ENCODE results near the gene KCNJ9. TPM values are rescaled to one million over a fixed set of nuclear protein-coding genes. Genes with fewer than 3 reads are reported as not detected.

The KCNJ9 gene
- polyA plus RNA-seq, 3 donors: not detected

- H3K9me3 Mint-ChIP-seq: peaks cover 0 to under 1% (median 0%) of the 10 kb centered on the region in 7 donors
- H3K4me3 Mint-ChIP-seq: no peak overlapping the region
- no peaks in the 10 kb centered on the region for H3K79me2 ChIP-seq (ENCODE audit: insufficient read depth, low read length)
Measured at GRCh38 chr1:160090760-160091159, 9.4 kb downstream of the KCNJ9 start.

DNA sequence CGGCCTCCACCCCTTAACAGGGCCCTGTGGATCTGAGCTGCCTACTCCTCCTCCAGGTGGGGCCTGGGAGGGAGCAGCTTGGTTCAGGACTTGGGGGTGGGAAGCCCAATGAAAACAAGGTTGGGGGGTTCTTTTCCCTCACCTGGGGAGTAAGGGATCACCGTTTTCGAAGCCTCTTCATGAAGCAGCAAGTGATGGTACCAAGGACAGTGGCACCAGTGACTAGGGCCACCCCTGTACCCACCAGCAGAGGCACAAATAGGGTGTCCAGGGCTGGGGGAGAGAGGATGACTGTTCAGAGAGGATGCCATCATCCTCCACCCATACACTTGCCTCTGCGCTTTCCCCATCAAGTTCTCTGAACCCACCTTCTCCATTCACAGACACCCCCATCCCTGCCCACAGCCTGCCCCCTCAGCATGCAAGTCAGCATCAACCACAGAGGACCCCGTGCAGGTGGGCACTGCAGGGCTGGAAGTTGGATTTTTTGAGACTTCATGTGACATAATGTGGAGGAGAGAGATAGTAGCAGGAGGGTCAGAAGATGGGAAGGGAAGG, 10.4 kb downstream of the KCNJ9 start:
- Mint-ChIP-seq H3K27me3 (ENCODE audit: low read depth in 3 of 3) (peaks cover 1 to 6% (median 1%) of the 10 kb centered on the region in 3 donors), H3K4me1 (peaks cover 9% of the 10 kb centered on the region), H3K9me3 (no peaks in the 10 kb centered on the region), H3K4me3 (no peak overlapping the region), H3K27ac (no peak overlapping the region), H3K36me3 (peaks cover 25 to 31% of the 10 kb centered on the region in 2 donors)
- no peaks in the 10 kb centered on the region for H3K27me3 ChIP-seq (ENCODE audit: control insufficient read depth in 2 of 2, insufficient read depth in 2 of 2, low read length in 2 of 2)
- peaks cover 8 to 12% of the 10 kb centered on the region in 2 donors for H3K4me1 ChIP-seq (ENCODE audit: control insufficient read depth in 1 of 2, insufficient read depth in 2 of 2, low read length in 2 of 2)
- H3K4me3 ChIP-seq (replicated peaks in 1 of 3; ENCODE audit: low read depth in 2 of 3, low read length in 3 of 3): no peak overlapping the region
- no peak for DNase-seq
- no peak overlapping the region for H3K4me2 ChIP-seq (replicated peaks; ENCODE audit: extremely low read depth, low read length, poor library complexity, severe bottlenecking)
- peaks cover 14 to 50% of the 10 kb centered on the region in 2 donors for H3K36me3 ChIP-seq (replicated peaks in 1 of 2; ENCODE audit: control insufficient read depth in 1 of 2, insufficient read depth in 2 of 2, low read length in 2 of 2)
- H3K9ac ChIP-seq (ENCODE audit: insufficient read depth, low read length, poor library complexity, severe bottlenecking): no peak overlapping the region
- TF ChIP-seq, protein P1, sequence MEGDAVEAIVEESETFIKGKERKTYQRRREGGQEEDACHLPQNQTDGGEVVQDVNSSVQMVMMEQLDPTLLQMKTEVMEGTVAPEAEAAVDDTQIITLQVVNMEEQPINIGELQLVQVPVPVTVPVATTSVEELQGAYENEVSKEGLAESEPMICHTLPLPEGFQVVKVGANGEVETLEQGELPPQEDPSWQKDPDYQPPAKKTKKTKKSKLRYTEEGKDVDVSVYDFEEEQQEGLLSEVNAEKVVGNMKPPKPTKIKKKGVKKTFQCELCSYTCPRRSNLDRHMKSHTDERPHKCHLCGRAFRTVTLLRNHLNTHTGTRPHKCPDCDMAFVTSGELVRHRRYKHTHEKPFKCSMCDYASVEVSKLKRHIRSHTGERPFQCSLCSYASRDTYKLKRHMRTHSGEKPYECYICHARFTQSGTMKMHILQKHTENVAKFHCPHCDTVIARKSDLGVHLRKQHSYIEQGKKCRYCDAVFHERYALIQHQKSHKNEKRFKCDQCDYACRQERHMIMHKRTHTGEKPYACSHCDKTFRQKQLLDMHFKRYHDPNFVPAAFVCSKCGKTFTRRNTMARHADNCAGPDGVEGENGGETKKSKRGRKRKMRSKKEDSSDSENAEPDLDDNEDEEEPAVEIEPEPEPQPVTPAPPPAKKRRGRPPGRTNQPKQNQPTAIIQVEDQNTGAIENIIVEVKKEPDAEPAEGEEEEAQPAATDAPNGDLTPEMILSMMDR (IDR thresholded peaks at IDR 0.05): no peak
- WGBS (ENCODE audit: insufficient coverage): no CpG with 5 or more reads among the region's 5 CpGs
- no peaks in the 10 kb centered on the region for H3K79me2 ChIP-seq (ENCODE audit: insufficient read depth, low read length)
- no peak overlapping the region for H3K27ac ChIP-seq (ENCODE audit: low read depth in 1 of 2, low read length in 2 of 2)
- peaks cover 9% of the 10 kb centered on the region for H4K20me1 ChIP-seq (ENCODE audit: insufficient read depth, low read length)
- H2AFZ ChIP-seq (ENCODE audit: insufficient read depth, low read depth, low read length, poor library complexity, severe bottlenecking): no peak overlapping the region
- intact Hi-C loops (cut with micrococcal nuclease): loop anchor here (10.0 kb wide), 2 partner anchors 157 to 307 kb away; partner anchors contain the start of gene DUSP23 (in 1 of the 2)
- no peaks in the 10 kb centered on the region for H3K9me3 ChIP-seq (replicated peaks in 1 of 2; ENCODE audit: control insufficient read depth in 1 of 2, insufficient read depth in 1 of 2, low read length in 2 of 2)

More at GRCh38 chr1:160090760-160091159, 9.4 kb downstream of the KCNJ9 start:
- H2AFZ ChIP-seq (ENCODE audit: insufficient read depth, low read depth, low read length, poor library complexity, severe bottlenecking): no peak overlapping the region
- intact Hi-C loops (cut with micrococcal nuclease): loop anchor here (10.0 kb wide), 2 partner anchors 156 to 306 kb away; partner anchors contain the start of gene DUSP23 (in 1 of the 2)
- no peaks in the 10 kb centered on the region for H3K9me3 ChIP-seq (replicated peaks in 1 of 2; ENCODE audit: control insufficient read depth in 1 of 2, insufficient read depth in 1 of 2, low read length in 2 of 2)
- WGBS (ENCODE audit: insufficient coverage): 100% methylated on average over 1 of the region's 4 CpGs
- no peak overlapping the region for H3K4me3 ChIP-seq (replicated peaks in 1 of 3; ENCODE audit: low read depth in 2 of 3, low read length in 3 of 3)
- H3K4me1 ChIP-seq (ENCODE audit: control insufficient read depth in 1 of 2, insufficient read depth in 2 of 2, low read length in 2 of 2): peaks cover 0 to 2% of the 10 kb centered on the region in 2 donors
- no peaks in the 10 kb centered on the region for H3K27me3 ChIP-seq (ENCODE audit: control insufficient read depth in 2 of 2, insufficient read depth in 2 of 2, low read length in 2 of 2)
- peaks cover 14 to 50% of the 10 kb centered on the region in 2 donors for H3K36me3 ChIP-seq (replicated peaks in 1 of 2; ENCODE audit: control insufficient read depth in 1 of 2, insufficient read depth in 2 of 2, low read length in 2 of 2)
- TF ChIP-seq, protein P1 (IDR thresholded peaks at IDR 0.05): no peak
- no peak for DNase-seq
- peak overlapping the region in 1 of 7 donors; percentile 18 for H3K27ac Mint-ChIP-seq
- H3K4me1 Mint-ChIP-seq: peaks cover under 1% of the 10 kb centered on the region
- no peak overlapping the region for H3K9ac ChIP-seq (ENCODE audit: insufficient read depth, low read length, poor library complexity, severe bottlenecking)
- peaks cover 8% of the 10 kb centered on the region for H4K20me1 ChIP-seq (ENCODE audit: insufficient read depth, low read length)
- H3K4me2 ChIP-seq (replicated peaks; ENCODE audit: extremely low read depth, low read length, poor library complexity, severe bottlenecking): no peak overlapping the region
- H3K27me3 Mint-ChIP-seq (ENCODE audit: low read depth in 3 of 3): peaks cover 1 to 10% (median 6%) of the 10 kb centered on the region in 3 donors
- peaks cover 25 to 28% of the 10 kb centered on the region in 2 donors for H3K36me3 Mint-ChIP-seq
- H3K27ac ChIP-seq (ENCODE audit: low read depth in 1 of 2, low read length in 2 of 2): no peak overlapping the region

Data from CD14-positive monocyte (primary cell).